WI38 (cell line): Measurements from ENCODE around the gene ZIK1.

Source experiments
- H3K4me3 ChIP-seq: 2 replicates; pipeline ENCODE4 v1.5.1; 2011; ENCODE audit warnings: low read depth, mild to moderate bottlenecking, control low read depth, low read length
- CTCF ChIP-seq: IDR thresholded peaks from 2 replicates; pipeline ENCODE4 v1.5.1; 2012; ENCODE audit warnings: low read depth, mild to moderate bottlenecking, control low read depth, low read length

The ZIK1 gene

GRCh38 chr19:57583521-57584416 lies at the start of gene ZIK1:
ZIK1 (plus strand) TSS chr19:57584145; CDS start chr19:57584357, 212 bp downstream.
- H3K4me3 ChIP-seq = peak within 1 kb of the TSS; percentile 89
- no peak for TF ChIP-seq CTCF

DNA sequence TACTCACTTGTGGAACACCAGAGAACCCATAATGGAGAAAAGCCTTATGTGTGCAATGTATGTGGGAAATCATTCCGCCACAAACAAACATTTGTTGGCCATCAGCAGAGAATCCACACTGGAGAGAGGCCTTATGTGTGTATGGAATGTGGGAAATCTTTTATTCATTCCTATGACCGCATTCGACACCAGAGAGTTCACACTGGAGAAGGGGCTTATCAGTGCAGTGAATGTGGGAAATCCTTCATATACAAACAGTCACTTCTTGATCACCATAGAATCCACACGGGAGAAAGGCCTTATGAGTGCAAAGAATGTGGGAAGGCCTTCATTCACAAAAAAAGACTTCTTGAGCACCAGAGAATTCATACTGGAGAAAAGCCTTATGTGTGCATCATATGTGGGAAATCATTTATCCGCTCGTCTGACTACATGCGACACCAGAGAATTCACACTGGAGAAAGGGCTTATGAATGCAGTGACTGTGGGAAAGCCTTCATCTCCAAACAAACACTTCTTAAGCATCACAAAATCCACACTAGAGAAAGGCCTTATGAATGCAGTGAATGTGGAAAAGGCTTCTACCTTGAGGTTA lies 45.9 kb upstream of the ZIK1 start:
- TF ChIP-seq CTCF = no peak
- no peak overlapping the region for H3K4me3 ChIP-seq

GRCh38 chr19:57546513-57546912 lies 37.4 kb upstream of the ZIK1 start:
- TF ChIP-seq CTCF = no peak
- no peak overlapping the region for H3K4me3 ChIP-seq

DNA sequence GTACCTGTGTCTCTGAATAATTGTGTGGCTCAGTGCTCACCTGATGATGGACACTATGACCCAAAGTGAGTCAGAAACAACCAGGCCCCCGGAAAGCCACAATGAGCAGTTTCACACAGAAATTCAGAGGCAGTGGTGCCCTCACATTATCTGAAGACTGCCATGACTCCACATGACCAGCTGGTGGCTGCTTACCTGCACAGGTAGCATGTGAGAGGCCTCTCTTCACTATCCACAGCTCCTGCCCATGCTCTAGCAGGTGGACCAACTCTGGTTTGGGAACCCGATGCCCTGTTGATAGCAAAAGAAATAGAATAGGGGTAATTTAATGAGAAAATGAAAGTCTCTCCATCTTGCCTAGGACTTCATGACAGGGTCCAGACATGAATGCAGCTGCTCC lies 31.5 kb upstream of the ZIK1 start:
- TF ChIP-seq CTCF = no peak
- no peak overlapping the region for H3K4me3 ChIP-seq

DNA sequence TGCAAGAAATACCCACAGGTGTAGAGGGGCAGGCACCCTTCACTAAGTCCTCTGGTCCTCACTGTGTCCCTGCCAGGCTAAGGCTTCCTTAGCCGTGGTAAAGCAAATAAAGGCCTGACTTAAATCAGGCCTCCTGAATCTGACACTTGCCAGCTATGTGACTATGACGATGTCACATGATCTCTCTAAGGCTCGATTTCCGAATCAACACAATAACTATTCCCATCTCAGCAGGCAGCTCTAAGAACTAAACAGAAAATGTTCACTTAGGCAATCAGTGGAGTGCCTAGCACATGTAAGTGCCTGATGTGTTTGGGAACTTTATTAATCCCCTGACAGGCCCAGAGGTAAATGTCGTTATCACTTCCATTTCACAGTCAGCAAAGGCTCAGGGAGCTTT lies 26.3 kb upstream of the ZIK1 start:
- TF ChIP-seq CTCF = no peak
- no peak overlapping the region for H3K4me3 ChIP-seq

- peak overlapping the region; percentile 97 for H3K4me3 ChIP-seq
- no peak for TF ChIP-seq CTCF
These were observed 25.4 kb upstream of the ZIK1 start for GRCh38 chr19:57558525-57558924.

DNA sequence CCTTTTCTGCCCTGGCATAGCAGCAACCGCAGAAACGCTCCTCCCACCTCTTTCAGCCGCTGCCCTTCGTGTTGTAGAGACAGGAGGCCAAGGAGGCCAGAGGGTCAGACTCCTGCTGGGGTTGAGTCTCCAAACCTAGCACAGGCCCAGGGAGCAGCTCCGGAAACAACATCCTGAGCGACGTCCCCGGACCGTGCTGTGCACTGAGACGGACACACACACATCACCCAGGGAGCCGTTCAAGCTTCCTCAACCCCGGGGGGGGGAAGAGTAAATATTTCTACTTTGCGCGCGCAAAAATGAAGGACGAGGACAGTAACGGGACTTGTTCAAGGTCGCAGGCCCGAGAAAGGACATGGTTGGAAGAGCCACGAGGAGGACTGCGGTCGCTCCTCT lies 24.9 kb upstream of the ZIK1 start:
- H3K4me3 ChIP-seq = peak overlapping the region; percentile 97
- TF ChIP-seq CTCF = no peak
